ENCODE results near the gene TRIM40.

DNA sequence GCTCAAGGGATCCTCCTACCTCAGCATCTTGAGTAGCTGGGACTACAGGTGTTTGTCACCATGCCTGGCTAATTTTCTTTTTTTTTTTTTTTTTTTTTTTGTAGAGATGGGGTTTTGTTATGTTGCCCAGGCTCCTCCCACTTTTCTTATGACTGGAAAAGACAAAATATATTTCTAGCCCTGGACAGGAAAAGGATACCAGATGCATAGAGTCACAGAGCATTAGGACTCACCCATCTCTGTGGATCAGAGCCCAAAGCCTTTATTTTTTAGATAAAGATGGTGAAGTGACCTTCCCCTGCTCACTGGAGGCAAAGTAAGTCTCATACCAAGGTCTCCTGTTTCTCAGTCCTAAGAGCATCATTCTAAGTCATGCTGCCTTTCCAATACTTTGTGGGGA, 21.6 kb downstream of the TRIM40 start:
- TF ChIP-seq, protein P1, sequence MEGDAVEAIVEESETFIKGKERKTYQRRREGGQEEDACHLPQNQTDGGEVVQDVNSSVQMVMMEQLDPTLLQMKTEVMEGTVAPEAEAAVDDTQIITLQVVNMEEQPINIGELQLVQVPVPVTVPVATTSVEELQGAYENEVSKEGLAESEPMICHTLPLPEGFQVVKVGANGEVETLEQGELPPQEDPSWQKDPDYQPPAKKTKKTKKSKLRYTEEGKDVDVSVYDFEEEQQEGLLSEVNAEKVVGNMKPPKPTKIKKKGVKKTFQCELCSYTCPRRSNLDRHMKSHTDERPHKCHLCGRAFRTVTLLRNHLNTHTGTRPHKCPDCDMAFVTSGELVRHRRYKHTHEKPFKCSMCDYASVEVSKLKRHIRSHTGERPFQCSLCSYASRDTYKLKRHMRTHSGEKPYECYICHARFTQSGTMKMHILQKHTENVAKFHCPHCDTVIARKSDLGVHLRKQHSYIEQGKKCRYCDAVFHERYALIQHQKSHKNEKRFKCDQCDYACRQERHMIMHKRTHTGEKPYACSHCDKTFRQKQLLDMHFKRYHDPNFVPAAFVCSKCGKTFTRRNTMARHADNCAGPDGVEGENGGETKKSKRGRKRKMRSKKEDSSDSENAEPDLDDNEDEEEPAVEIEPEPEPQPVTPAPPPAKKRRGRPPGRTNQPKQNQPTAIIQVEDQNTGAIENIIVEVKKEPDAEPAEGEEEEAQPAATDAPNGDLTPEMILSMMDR (IDR thresholded peaks at IDR 0.05; ENCODE audit: low read length) = no peak
- TF ChIP-seq EZH2 (optimal IDR thresholded peaks at IDR 0.05; ENCODE audit: low read depth, low read length) (no peak), EZH2phosphoT487 (IDR thresholded peaks at IDR 0.05; ENCODE audit: low read length) (no peak)

Data from MM.1S (cell line).